Measurements from ENCODE around the gene EPN3.
A peak's percentile ranks its signal among the peaks of the same experiment; 100 is the strongest.

Gene EPN3

DNA sequence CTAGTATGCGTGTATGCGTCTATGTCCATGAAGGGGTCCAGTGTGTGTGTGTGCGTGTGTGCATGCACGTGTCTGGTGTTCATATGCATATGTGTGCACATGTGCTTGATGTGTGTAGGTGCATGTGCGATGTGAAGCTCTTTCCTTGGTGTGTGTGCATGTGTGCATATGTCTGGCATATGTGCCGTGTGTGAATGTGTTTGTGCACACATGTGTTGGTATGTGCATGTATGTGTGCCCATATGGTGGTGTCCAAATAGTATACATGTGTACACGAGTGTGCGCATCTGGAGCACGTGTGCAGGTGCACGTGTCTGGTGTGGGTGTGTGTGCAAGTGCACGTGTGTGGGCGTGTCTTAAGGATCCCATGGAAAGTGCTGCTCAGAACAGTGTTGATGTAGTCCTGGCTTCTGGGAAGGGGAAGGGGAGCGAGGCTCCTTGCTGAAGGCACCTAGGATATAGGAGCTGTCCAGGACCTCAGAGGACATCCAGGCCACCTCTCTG is 45.0 kb downstream of the EPN3 start (continued):
- TF ChIP-seq, protein P1, sequence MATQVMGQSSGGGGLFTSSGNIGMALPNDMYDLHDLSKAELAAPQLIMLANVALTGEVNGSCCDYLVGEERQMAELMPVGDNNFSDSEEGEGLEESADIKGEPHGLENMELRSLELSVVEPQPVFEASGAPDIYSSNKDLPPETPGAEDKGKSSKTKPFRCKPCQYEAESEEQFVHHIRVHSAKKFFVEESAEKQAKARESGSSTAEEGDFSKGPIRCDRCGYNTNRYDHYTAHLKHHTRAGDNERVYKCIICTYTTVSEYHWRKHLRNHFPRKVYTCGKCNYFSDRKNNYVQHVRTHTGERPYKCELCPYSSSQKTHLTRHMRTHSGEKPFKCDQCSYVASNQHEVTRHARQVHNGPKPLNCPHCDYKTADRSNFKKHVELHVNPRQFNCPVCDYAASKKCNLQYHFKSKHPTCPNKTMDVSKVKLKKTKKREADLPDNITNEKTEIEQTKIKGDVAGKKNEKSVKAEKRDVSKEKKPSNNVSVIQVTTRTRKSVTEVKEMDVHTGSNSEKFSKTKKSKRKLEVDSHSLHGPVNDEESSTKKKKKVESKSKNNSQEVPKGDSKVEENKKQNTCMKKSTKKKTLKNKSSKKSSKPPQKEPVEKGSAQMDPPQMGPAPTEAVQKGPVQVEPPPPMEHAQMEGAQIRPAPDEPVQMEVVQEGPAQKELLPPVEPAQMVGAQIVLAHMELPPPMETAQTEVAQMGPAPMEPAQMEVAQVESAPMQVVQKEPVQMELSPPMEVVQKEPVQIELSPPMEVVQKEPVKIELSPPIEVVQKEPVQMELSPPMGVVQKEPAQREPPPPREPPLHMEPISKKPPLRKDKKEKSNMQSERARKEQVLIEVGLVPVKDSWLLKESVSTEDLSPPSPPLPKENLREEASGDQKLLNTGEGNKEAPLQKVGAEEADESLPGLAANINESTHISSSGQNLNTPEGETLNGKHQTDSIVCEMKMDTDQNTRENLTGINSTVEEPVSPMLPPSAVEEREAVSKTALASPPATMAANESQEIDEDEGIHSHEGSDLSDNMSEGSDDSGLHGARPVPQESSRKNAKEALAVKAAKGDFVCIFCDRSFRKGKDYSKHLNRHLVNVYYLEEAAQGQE (tag by site-specific recombination; IDR thresholded peaks at IDR 0.05): peak; percentile 44; the same call in 1 of the 2 replicates
- TF ChIP-seq ZNF133 (tag by site-specific recombination; IDR thresholded peaks at IDR 0.05) (no peak), ZNF266 (tag by site-specific recombination; IDR thresholded peaks at IDR 0.05; ENCODE audit: low read depth) (no peak), KLF9 (tag by site-specific recombination; IDR thresholded peaks at IDR 0.05; ENCODE audit: low read depth) (peak; percentile 61; the same call in 1 of the 2 replicates), ZNF76 (tag by site-specific recombination; IDR thresholded peaks at IDR 0.05; ENCODE audit: borderline replicate concordance, low read depth) (no peak), GLI4 (tag by site-specific recombination; IDR thresholded peaks at IDR 0.05) (no peak), ZNF701 (tag by site-specific recombination; IDR thresholded peaks at IDR 0.05) (no peak), ZNF777 (tag by site-specific recombination; IDR thresholded peaks at IDR 0.05; ENCODE audit: borderline replicate concordance) (no peak), ZFHX2 (tag by site-specific recombination; conservative IDR thresholded peaks at IDR 0.05) (peak; percentile 71), ZNF843 (tag by site-specific recombination; IDR thresholded peaks at IDR 0.05) (no peak), ZNF223 (tag by site-specific recombination; IDR thresholded peaks at IDR 0.05) (no peak), ZNF610 (tag by site-specific recombination; IDR thresholded peaks at IDR 0.05; ENCODE audit: borderline replicate concordance) (no peak), ZNF354C (tag by site-specific recombination; IDR thresholded peaks at IDR 0.05; ENCODE audit: borderline replicate concordance, low read depth) (no peak), HOXD13 (CRISPR knock-in tag; IDR thresholded peaks at IDR 0.05; ENCODE audit: borderline replicate concordance) (no peak), ZNF555 (tag by site-specific recombination; conservative IDR thresholded peaks at IDR 0.05) (no peak), ZNF2 (tag by site-specific recombination; IDR thresholded peaks at IDR 0.05) (no peak), ZNF529 (tag by site-specific recombination; IDR thresholded peaks at IDR 0.05; ENCODE audit: insufficient replicate concordance) (no peak), SETDB1 (IDR thresholded peaks at IDR 0.05; ENCODE audit: insufficient read length, low read length) (no peak), EGR2 (tag by site-specific recombination; IDR thresholded peaks at IDR 0.05; ENCODE audit: low read depth) (peak; percentile 39; the same call in 1 of the 2 replicates), ZNF660 (tag by site-specific recombination; IDR thresholded peaks at IDR 0.05) (no peak), ZNF366 (tag by site-specific recombination; conservative IDR thresholded peaks at IDR 0.05) (no peak), SALL2 (tag by site-specific recombination; IDR thresholded peaks at IDR 0.05; ENCODE audit: borderline replicate concordance) (no peak)
- TF ChIP-seq, protein P2, sequence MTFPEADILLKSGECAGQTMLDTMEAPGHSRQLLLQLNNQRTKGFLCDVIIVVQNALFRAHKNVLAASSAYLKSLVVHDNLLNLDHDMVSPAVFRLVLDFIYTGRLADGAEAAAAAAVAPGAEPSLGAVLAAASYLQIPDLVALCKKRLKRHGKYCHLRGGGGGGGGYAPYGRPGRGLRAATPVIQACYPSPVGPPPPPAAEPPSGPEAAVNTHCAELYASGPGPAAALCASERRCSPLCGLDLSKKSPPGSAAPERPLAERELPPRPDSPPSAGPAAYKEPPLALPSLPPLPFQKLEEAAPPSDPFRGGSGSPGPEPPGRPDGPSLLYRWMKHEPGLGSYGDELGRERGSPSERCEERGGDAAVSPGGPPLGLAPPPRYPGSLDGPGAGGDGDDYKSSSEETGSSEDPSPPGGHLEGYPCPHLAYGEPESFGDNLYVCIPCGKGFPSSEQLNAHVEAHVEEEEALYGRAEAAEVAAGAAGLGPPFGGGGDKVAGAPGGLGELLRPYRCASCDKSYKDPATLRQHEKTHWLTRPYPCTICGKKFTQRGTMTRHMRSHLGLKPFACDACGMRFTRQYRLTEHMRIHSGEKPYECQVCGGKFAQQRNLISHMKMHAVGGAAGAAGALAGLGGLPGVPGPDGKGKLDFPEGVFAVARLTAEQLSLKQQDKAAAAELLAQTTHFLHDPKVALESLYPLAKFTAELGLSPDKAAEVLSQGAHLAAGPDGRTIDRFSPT (tag by site-specific recombination; IDR thresholded peaks at IDR 0.05): no peak
- TF ChIP-seq, protein P3, sequence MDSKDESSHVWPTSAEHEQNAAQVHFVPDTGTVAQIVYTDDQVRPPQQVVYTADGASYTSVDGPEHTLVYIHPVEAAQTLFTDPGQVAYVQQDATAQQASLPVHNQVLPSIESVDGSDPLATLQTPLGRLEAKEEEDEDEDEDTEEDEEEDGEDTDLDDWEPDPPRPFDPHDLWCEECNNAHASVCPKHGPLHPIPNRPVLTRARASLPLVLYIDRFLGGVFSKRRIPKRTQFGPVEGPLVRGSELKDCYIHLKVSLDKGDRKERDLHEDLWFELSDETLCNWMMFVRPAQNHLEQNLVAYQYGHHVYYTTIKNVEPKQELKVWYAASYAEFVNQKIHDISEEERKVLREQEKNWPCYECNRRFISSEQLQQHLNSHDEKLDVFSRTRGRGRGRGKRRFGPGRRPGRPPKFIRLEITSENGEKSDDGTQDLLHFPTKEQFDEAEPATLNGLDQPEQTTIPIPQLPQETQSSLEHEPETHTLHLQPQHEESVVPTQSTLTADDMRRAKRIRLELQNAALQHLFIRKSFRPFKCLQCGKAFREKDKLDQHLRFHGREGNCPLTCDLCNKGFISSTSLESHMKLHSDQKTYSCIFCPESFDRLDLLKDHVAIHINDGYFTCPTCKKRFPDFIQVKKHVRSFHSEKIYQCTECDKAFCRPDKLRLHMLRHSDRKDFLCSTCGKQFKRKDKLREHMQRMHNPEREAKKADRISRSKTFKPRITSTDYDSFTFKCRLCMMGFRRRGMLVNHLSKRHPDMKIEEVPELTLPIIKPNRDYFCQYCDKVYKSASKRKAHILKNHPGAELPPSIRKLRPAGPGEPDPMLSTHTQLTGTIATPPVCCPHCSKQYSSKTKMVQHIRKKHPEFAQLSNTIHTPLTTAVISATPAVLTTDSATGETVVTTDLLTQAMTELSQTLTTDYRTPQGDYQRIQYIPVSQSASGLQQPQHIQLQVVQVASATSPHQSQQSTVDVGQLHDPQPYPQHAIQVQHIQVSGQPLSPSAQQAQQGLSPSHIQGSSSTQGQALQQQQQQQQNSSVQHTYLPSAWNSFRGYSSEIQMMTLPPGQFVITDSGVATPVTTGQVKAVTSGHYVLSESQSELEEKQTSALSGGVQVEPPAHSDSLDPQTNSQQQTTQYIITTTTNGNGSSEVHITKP (tag by site-specific recombination; IDR thresholded peaks at IDR 0.05): no peak
- TF ChIP-seq, protein P4, sequence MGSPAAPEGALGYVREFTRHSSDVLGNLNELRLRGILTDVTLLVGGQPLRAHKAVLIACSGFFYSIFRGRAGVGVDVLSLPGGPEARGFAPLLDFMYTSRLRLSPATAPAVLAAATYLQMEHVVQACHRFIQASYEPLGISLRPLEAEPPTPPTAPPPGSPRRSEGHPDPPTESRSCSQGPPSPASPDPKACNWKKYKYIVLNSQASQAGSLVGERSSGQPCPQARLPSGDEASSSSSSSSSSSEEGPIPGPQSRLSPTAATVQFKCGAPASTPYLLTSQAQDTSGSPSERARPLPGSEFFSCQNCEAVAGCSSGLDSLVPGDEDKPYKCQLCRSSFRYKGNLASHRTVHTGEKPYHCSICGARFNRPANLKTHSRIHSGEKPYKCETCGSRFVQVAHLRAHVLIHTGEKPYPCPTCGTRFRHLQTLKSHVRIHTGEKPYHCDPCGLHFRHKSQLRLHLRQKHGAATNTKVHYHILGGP (tag by site-specific recombination; IDR thresholded peaks at IDR 0.05): no peak
- TF ChIP-seq, protein P5, sequence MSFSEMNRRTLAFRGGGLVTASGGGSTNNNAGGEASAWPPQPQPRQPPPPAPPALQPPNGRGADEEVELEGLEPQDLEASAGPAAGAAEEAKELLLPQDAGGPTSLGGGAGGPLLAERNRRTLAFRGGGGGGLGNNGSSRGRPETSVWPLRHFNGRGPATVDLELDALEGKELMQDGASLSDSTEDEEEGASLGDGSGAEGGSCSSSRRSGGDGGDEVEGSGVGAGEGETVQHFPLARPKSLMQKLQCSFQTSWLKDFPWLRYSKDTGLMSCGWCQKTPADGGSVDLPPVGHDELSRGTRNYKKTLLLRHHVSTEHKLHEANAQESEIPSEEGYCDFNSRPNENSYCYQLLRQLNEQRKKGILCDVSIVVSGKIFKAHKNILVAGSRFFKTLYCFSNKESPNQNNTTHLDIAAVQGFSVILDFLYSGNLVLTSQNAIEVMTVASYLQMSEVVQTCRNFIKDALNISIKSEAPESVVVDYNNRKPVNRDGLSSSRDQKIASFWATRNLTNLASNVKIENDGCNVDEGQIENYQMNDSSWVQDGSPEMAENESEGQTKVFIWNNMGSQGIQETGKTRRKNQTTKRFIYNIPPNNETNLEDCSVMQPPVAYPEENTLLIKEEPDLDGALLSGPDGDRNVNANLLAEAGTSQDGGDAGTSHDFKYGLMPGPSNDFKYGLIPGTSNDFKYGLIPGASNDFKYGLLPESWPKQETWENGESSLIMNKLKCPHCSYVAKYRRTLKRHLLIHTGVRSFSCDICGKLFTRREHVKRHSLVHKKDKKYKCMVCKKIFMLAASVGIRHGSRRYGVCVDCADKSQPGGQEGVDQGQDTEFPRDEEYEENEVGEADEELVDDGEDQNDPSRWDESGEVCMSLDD (tag by site-specific recombination; IDR thresholded peaks at IDR 0.05): no peak

All from HEK293 (cell line).